K562 (cell line): ENCODE results near the gene MYO1D. TPM values are rescaled to one million over a fixed set of nuclear protein-coding genes. Genes with fewer than 3 reads are reported as not detected.

Experiments used
- ARID3B ChIP-seq: fragments of 250-450 bp; sonication (Bioruptor Pico); IDR thresholded peaks from 2 replicates; pipeline ENCODE4 v1.4.0; 2020; ENCODE audit warnings: borderline replicate concordance
- FOXM1 ChIP-seq, 2 experiments: fragments of 450-650 bp in 1 of 2; sonication (generic) in 1 of 2; formaldehyde crosslinking in 1 of 2; IDR thresholded peaks; 2 replicates each; pipeline versions ENCODE4 v1.6.1 to v1.9.0; 2017 to 2022; ENCODE audit warnings: low read depth in 2 of 2, mild to moderate bottlenecking in 2 of 2, missing genetic modification reagents in 1 of 2, moderate library complexity in 1 of 2
- GABPB2 ChIP-seq: fragments of 250-450 bp; sonication (Bioruptor Pico); conservative IDR thresholded peaks from 2 replicates; pipeline ENCODE4 v1.5.1; 2021; ENCODE audit warnings: mild to moderate bottlenecking
- RBM14 ChIP-seq: fragments of 200-400 bp; formaldehyde crosslinking; IDR thresholded peaks from 2 replicates; pipeline ENCODE4 v1.6.1; 2018; ENCODE audit warnings: low read depth, mild to moderate bottlenecking, low read length, moderate library complexity, borderline replicate concordance; ENCODE audit not compliant: insufficient read depth
- ZNF280A ChIP-seq: fragments of 450-650 bp; IDR thresholded peaks from 2 replicates; pipeline ENCODE4 v1.6.1; 2018; ENCODE audit warnings: mild to moderate bottlenecking, low read depth; ENCODE audit not compliant: partially characterized antibody
- ZNF395 ChIP-seq: fragments of 200-800 bp; sonication (Bioruptor generic); IDR thresholded peaks from 2 replicates; pipeline ENCODE4 v1.6.1; 2017; ENCODE audit warnings: missing genetic modification characterization, missing compliant biosample characterization
- ZNF511 ChIP-seq: sonication (generic); formaldehyde crosslinking; IDR thresholded peaks from 2 replicates; pipeline ENCODE4 v1.8.0; 2022; ENCODE audit warnings: mild to moderate bottlenecking, missing genetic modification reagents
- polyA plus RNA-seq, 8 experiments: library from polyadenylated mRNA; depleted of rRNA in 4 of 8; stranded (reverse) in 5 of 8; unstranded in 3 of 8; fragments of >200 nt; fragmentation: Nextera tagmentation in 2 of 8; fragmentation: Illumina TruSeq in 1 of 8; extraction: Ambion mirVana in 2 of 8; extraction: Trizol in 1 of 8; gene quantifications; 2 replicates each; pipeline versions ENCODE4 v1.2.1 to v1.2.3, GENCODE V29; 2011 to 2014; ENCODE audit warnings: inconsistent platforms in 1 of 8, missing spikeins in 1 of 8
- total RNA-seq, 7 experiments: library from RNA; depleted of rRNA in 6 of 7; stranded (reverse); fragments of >200 nt in 6 of 7; fragmentation: Illumina TruSeq in 2 of 7; extraction: Trizol in 2 of 7; gene quantifications; 2 replicates each; pipeline versions ENCODE4 v1.2.1 to v1.2.3, GENCODE V29; 2011 to 2021; ENCODE audit warnings: low replicate concordance in 1 of 7
- TF ChIP-seq, protein P1 (sequence below): sonication (generic); formaldehyde crosslinking; IDR thresholded peaks from 2 replicates; pipeline ENCODE4 v1.8.1; 2022; ENCODE audit warnings: missing genetic modification reagents
- TF ChIP-seq, protein P2 (sequence below), 2 experiments: fragments of 450-650 bp; IDR thresholded peaks; 2 replicates each; pipeline ENCODE4 v1.6.1; 2016; ENCODE audit warnings: mild to moderate bottlenecking in 2 of 2, borderline replicate concordance in 1 of 2, low read depth in 1 of 2, moderate library complexity in 1 of 2

MYO1D gene
- total and polyA plus RNA-seq, 9 of the 15 experiments (the other 6 are each of a cell fraction or from before 2014, with no cell fraction given): 2.1 to 71.2 (median 45.4) TPM

DNA sequence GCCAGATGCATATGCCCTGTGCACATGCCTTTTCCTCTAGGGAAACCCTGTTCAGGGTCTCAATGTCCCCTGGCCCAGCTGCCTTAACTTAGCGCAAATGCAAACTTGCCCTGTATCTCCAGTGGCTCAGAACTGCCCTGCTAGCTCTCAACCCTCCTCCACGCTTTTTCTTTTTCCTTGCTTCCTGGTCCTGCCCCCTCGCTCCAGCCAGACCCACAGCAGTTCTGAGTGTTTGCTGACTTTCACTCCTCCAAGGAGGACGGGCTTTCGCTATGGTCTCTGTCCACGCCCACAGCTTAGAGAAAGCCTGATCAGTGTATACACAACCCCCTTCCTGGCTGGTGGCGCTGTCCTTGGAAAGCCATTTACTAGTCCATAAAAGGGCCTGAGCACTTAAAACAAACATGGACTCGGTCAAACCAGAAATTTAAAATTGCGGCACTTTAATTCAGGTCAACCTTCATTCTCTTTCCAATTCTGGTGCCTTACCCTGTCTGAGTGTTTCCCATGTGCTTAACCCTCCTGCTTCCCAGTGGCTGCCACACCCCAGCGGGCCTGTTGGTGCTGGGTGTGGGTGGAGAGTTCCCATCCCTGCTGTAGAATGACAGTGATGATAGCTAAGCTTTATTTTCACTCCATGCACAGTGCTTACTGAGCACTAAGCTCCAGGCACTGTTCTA is 35.4 kb upstream of the MYO1D start (continued):
- TF ChIP-seq FOXM1 (IDR thresholded peaks at IDR 0.05; ENCODE audit: low read depth) (no peak), FOXM1 (CRISPR knock-in tag; IDR thresholded peaks at IDR 0.05; ENCODE audit: low read depth) (no peak), RBM14 (no peak), ZNF395 (peak; percentile 37; the same call in 1 of the 2 replicates), GABPB2 (CRISPR knock-in tag) (no peak), ZNF511 (CRISPR knock-in tag) (no peak), ARID3B (CRISPR knock-in tag) (no peak), ZNF280A (no peak)
- TF ChIP-seq, protein P1, sequence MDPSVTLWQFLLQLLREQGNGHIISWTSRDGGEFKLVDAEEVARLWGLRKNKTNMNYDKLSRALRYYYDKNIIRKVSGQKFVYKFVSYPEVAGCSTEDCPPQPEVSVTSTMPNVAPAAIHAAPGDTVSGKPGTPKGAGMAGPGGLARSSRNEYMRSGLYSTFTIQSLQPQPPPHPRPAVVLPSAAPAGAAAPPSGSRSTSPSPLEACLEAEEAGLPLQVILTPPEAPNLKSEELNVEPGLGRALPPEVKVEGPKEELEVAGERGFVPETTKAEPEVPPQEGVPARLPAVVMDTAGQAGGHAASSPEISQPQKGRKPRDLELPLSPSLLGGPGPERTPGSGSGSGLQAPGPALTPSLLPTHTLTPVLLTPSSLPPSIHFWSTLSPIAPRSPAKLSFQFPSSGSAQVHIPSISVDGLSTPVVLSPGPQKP (CRISPR knock-in tag): no peak
- TF ChIP-seq, protein P2, sequence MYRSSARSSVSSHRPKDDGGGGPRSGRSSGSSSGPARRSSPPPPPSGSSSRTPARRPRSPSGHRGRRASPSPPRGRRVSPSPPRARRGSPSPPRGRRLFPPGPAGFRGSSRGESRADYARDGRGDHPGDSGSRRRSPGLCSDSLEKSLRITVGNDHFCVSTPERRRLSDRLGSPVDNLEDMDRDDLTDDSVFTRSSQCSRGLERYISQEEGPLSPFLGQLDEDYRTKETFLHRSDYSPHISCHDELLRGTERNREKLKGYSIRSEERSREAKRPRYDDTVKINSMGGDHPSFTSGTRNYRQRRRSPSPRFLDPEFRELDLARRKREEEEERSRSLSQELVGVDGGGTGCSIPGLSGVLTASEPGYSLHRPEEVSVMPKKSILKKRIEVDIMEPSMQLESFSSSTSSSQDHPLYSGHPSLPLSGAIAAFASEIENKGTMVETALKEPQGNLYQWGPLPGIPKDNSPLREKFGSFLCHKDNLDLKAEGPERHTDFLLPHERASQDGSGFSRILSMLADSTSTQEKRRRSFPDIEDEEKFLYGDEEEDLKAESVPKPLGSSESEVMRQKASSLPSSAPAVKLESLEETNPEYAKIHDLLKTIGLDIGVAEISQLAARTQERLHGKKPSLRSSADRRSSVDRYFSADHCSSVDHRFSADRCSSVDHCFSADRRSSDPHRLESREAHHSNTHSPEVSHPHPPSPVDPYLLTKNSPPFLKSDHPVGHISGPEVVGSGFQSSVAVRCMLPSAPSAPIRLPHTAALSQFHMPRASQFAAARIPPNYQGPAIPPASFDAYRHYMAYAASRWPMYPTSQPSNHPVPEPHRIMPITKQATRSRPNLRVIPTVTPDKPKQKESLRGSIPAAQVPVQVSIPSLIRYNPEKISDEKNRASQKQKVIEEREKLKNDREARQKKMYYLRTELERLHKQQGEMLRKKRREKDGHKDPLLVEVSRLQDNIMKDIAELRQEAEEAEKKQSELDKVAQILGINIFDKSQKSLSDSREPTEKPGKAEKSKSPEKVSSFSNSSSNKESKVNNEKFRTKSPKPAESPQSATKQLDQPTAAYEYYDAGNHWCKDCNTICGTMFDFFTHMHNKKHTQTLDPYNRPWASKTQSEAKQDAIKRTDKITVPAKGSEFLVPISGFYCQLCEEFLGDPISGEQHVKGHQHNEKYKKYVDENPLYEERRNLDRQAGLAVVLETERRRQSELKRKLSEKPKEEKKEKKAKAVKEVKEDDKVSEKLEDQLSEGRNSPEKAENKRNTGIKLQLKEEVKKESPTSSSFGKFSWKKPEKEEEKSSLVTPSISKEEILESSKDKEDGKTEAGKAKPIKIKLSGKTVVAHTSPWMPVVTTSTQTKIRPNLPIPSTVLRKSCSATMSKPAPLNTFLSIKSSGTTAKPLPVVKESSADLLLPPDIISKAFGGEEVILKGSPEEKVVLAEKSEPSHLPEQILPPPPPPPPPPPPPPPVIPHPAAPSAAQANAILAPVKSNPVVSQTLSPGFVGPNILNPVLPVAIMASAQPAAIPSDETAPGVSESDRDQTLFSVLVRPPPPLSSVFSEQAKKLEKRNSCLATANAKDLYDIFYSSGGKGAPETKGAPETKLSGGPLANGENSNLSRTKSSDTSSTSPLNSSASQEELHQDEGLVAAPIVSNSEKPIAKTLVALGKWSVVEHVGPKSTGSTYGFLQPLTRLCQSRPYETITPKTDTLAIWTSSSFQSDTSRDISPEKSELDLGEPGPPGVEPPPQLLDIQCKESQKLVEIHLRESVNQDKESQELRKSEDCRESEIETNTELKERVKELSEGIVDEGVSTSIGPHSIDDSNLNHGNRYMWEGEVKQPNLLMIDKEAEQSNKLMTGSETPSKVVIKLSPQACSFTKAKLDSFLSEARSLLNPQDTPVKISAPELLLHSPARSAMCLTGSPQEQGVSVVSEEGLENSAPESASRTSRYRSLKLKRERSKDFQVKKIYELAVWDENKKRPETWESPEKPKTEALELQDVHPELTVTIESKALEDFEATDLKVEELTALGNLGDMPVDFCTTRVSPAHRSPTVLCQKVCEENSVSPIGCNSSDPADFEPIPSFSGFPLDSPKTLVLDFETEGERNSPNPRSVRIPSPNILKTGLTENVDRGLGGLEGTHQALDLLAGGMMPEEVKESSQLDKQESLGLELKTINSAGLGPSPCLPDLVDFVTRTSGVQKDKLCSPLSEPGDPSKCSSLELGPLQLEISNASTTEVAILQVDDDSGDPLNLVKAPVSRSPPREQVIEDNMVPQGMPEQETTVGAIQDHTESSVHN (IDR thresholded peaks at IDR 0.05; ENCODE audit: borderline replicate concordance in 1 of 2, low read depth in 1 of 2): no peak
